ENCODE data around the gene FAM107B. TPM values are rescaled to one million over a fixed set of nuclear protein-coding genes. Genes with fewer than 3 reads are reported as not detected.
"Not testable (repeated sequence)": the region's sequence is repeated elsewhere in the genome, so short reads cannot be mapped to it uniquely, and the experiment has no call there.

The FAM107B gene
- total RNA-seq, 1 experiment from 2014 or later, result 144 TPM

GRCh38 chr10:14645239-14645960, 129.3 kb downstream of the FAM107B start:
- H3K9me3 ChIP-seq (ENCODE audit: insufficient read depth, low read depth), result no peaks in the 10 kb centered on the region
- H3K9me2 ChIP-seq (ENCODE audit: insufficient read depth), result no peaks in the 10 kb centered on the region
- no peak overlapping the region for H3K27ac ChIP-seq
- POLR2A ChIA-PET (ENCODE audit: unreplicated experiment), result no interaction called here
- no TSS peak for BruUV-seq (replicated peaks)
- H3K4me3 ChIP-seq, result no peak overlapping the region
- H3K27me3 ChIP-seq (ENCODE audit: insufficient read depth, low read depth), result no peaks in the 10 kb centered on the region
- no peaks in the 10 kb centered on the region for H3K4me1 ChIP-seq (replicated peaks; ENCODE audit: insufficient read depth)
- no peaks in the 10 kb centered on the region for H4K20me1 ChIP-seq (ENCODE audit: insufficient read depth)
- H3K79me2 ChIP-seq (ENCODE audit: low read depth), result no peaks in the 10 kb centered on the region
- CTCF ChIA-PET, result no interaction called here
- TF ChIP-seq, protein P1, sequence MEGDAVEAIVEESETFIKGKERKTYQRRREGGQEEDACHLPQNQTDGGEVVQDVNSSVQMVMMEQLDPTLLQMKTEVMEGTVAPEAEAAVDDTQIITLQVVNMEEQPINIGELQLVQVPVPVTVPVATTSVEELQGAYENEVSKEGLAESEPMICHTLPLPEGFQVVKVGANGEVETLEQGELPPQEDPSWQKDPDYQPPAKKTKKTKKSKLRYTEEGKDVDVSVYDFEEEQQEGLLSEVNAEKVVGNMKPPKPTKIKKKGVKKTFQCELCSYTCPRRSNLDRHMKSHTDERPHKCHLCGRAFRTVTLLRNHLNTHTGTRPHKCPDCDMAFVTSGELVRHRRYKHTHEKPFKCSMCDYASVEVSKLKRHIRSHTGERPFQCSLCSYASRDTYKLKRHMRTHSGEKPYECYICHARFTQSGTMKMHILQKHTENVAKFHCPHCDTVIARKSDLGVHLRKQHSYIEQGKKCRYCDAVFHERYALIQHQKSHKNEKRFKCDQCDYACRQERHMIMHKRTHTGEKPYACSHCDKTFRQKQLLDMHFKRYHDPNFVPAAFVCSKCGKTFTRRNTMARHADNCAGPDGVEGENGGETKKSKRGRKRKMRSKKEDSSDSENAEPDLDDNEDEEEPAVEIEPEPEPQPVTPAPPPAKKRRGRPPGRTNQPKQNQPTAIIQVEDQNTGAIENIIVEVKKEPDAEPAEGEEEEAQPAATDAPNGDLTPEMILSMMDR (conservative IDR thresholded peaks at IDR 0.05), result no peak
- TF ChIP-seq EZH2 (IDR thresholded peaks at IDR 0.05; ENCODE audit: low read depth), result no peak
- no peaks in the 10 kb centered on the region for H3K36me3 ChIP-seq (ENCODE audit: low read depth)
- no peak overlapping the region for H2AFZ ChIP-seq
- no peak overlapping the region for H3K4me2 ChIP-seq
- no peaks in the 10 kb centered on the region for H3F3A ChIP-seq (ENCODE audit: insufficient read depth, low read depth)
- intact Hi-C loops (cut with micrococcal nuclease; ENCODE audit: unreplicated experiment), result no loop called here
- DNase-seq, result no peak

DNA sequence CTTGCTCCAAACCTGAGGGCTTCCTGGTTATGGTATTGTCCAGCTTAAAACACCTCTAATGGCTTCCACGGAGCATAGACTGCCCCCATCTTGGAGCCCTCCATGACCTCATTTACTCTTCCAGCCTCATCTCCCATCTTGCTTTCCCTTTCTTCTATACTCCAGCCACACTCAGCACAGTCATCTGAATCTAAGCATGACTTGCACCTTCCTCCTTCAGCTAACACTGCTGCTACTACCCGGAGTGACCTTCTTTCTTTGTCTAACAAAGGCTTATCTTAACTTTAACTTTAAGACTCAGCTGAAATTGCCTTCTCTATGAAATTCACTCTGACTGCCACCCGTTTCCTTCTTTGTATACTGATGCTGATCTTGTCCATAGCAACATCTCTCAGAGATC, 135.1 kb downstream of the FAM107B start:
- no peaks in the 10 kb centered on the region for H3K27me3 ChIP-seq (ENCODE audit: insufficient read depth, low read depth)
- no peaks in the 10 kb centered on the region for H3K79me2 ChIP-seq (ENCODE audit: low read depth)
- no peak for DNase-seq
- no peaks in the 10 kb centered on the region for H3K9me3 ChIP-seq (ENCODE audit: insufficient read depth, low read depth)
- H3K36me3 ChIP-seq (ENCODE audit: low read depth), result no peaks in the 10 kb centered on the region
- BruUV-seq (replicated peaks), result no TSS peak
- H3K4me1 ChIP-seq (replicated peaks; ENCODE audit: insufficient read depth), result no peaks in the 10 kb centered on the region
- H3F3A ChIP-seq (ENCODE audit: insufficient read depth, low read depth), result no peaks in the 10 kb centered on the region
- POLR2A ChIA-PET (ENCODE audit: unreplicated experiment), result no interaction called here
- CTCF ChIA-PET, result no interaction called here
- no peak for TF ChIP-seq EZH2 (IDR thresholded peaks at IDR 0.05; ENCODE audit: low read depth)
- TF ChIP-seq, protein P1 (conservative IDR thresholded peaks at IDR 0.05), result no peak
- no peak overlapping the region for H3K4me3 ChIP-seq
- no peak overlapping the region for H3K27ac ChIP-seq
- H2AFZ ChIP-seq, result no peak overlapping the region
- no peaks in the 10 kb centered on the region for H3K9me2 ChIP-seq (ENCODE audit: insufficient read depth)
- H4K20me1 ChIP-seq (ENCODE audit: insufficient read depth), result no peaks in the 10 kb centered on the region
- intact Hi-C loops (cut with micrococcal nuclease; ENCODE audit: unreplicated experiment), result no loop called here
- no peak overlapping the region for H3K4me2 ChIP-seq

DNA sequence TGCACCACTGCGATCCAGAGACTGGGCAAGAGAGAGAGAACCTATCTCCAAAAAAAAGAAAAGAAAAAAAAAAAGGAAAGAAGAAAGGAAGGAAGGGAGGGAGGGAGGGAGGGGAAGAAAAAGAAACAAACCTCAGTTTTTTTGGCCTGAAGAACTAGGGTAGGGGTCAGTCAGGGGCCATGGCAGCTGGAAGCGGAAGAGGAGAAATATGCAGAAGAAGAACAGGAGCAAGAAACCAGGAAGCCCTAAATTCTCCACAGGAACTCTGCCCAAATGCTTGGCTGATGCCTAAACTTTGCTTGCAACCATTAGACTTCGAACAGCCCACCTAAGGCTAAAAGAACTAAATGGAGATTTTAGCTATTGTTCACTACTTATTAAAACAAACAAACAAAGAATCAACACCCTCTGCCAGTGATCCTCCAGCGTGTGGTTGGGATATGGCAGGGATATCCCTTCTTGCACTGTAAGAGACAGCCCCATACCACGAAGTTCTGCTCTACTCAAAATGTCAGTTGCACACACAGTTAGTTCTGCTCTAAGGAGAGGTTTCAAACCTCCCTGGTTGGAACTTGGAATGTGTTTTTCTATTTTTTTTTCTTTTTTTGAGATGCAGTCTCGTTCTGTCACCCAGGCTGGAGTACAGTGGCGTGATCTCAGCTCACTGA, 139.5 kb downstream of the FAM107B start:
- no TSS peak for BruUV-seq (replicated peaks)
- Histone ChIP-seq H3K36me3 (ENCODE audit: low read depth) (no peaks in the 10 kb centered on the region), H3K27me3 (ENCODE audit: insufficient read depth, low read depth) (no peaks in the 10 kb centered on the region), H3K4me1 (replicated peaks; ENCODE audit: insufficient read depth) (no peaks in the 10 kb centered on the region), H3K27ac (no peak overlapping the region), H3K4me2 (no peak overlapping the region), H3F3A (ENCODE audit: insufficient read depth, low read depth) (no peaks in the 10 kb centered on the region), H2AFZ (no peak overlapping the region), H4K20me1 (ENCODE audit: insufficient read depth) (no peaks in the 10 kb centered on the region), H3K4me3 (no peak overlapping the region), H3K79me2 (ENCODE audit: low read depth) (no peaks in the 10 kb centered on the region), H3K9me3 (ENCODE audit: insufficient read depth, low read depth) (no peaks in the 10 kb centered on the region), H3K9me2 (ENCODE audit: insufficient read depth) (no peaks in the 10 kb centered on the region)
- DNase-seq, result no peak
- POLR2A ChIA-PET (ENCODE audit: unreplicated experiment), result no interaction called here
- CTCF ChIA-PET, result no interaction called here
- intact Hi-C loops (cut with micrococcal nuclease; ENCODE audit: unreplicated experiment), result no loop called here
- TF ChIP-seq EZH2 (IDR thresholded peaks at IDR 0.05; ENCODE audit: low read depth), result no peak

DNA sequence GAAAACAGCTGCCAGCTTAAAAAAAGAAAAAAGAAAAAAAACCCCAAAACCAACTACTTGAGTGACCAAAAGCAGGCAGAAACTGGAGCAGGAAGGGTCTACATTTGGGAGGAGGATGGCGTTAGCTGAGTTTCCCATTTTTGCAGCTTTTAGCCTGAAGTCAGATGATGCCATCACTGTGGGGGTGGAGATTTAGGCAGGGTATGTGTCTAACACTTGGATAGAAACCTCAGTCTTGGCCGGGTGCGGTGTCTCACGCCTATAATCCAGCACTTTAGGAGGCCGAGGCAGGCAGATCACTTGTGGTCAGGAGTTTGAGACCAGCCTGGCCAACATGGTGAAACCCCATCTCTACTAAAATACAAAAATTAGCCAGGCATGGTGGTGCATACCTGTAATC, 140.1 kb downstream of the FAM107B start:
- intact Hi-C loops (cut with micrococcal nuclease; ENCODE audit: unreplicated experiment); H3K79me2 ChIP-seq (ENCODE audit: low read depth); H3K27me3 ChIP-seq (ENCODE audit: insufficient read depth, low read depth); H3K36me3 ChIP-seq (ENCODE audit: low read depth); H4K20me1 ChIP-seq (ENCODE audit: insufficient read depth); H2AFZ ChIP-seq; H3F3A ChIP-seq (ENCODE audit: insufficient read depth, low read depth); H3K9me2 ChIP-seq (ENCODE audit: insufficient read depth); H3K27ac ChIP-seq; H3K4me2 ChIP-seq; BruUV-seq (replicated peaks); H3K4me1 ChIP-seq (replicated peaks; ENCODE audit: insufficient read depth); H3K9me3 ChIP-seq (ENCODE audit: insufficient read depth, low read depth); POLR2A ChIA-PET (ENCODE audit: unreplicated experiment); DNase-seq; H3K4me3 ChIP-seq: not testable (repeated sequence)
- CTCF ChIA-PET, result interaction anchor here (0.5 kb wide), 1 partner anchor 18 kb away, joined by 3 read pairs; no protein-coding TSS in a partner anchor

Measured in PC-9 (cell line).